Activated naive CD4-positive, alpha-beta T cell treated with anti-CD3 and anti-CD28 coated beads for 36 hours (primary cell): Measurements from ENCODE around the gene NDOR1. TPM values are rescaled to one million over a fixed set of nuclear protein-coding genes. Genes with fewer than 3 reads are reported as not detected.

Experiments
- CTCF ChIA-PET: fragments of 350-600 bp; sonication (Branson Sonifier 250); formaldehyde crosslinking; loops from one replicate; lab custom pipeline; 2021; ENCODE audit warnings: antibody characterized with exemption; lab: Charles Lee
- DNase-seq: peaks from one replicate; pipeline ENCODE4 v3.0.0-alpha.2; 2020
- H3K27ac Mint-ChIP-seq: one replicate; pipeline ENCODE4 v1.8.0; 2021; ENCODE audit warnings: mild to moderate bottlenecking, mixed read lengths
- H3K27me3 Mint-ChIP-seq: one replicate; pipeline ENCODE4 v1.8.0; 2021; ENCODE audit warnings: low read depth, mixed read lengths
- H3K36me3 Mint-ChIP-seq: one replicate; pipeline ENCODE4 v1.8.0; 2021; ENCODE audit warnings: low read depth, mixed read lengths
- H3K4me1 Mint-ChIP-seq: one replicate; pipeline ENCODE4 v1.8.0; 2021; ENCODE audit warnings: low read depth, mixed read lengths
- H3K4me3 Mint-ChIP-seq: one replicate; pipeline ENCODE4 v1.8.0; 2021; ENCODE audit warnings: mild to moderate bottlenecking, moderate library complexity, mixed read lengths
- H3K9me3 Mint-ChIP-seq: one replicate; pipeline ENCODE4 v1.8.0; 2021; ENCODE audit warnings: mixed read lengths
- intact Hi-C: fragments of 100-400 bp; cut with micrococcal nuclease; formaldehyde crosslinking; loops from one replicate; pipeline ENCODE4 v1.15.1; 2023
- total RNA-seq, 2 experiments: library from RNA; stranded (reverse); gene quantifications; one replicate each; pipeline ENCODE4 v1.2.3, GENCODE V29; 2021

NDOR1 gene
- total RNA-seq, 2 experiments from 2014 or later: 25.3 to 26.1 TPM

DNA sequence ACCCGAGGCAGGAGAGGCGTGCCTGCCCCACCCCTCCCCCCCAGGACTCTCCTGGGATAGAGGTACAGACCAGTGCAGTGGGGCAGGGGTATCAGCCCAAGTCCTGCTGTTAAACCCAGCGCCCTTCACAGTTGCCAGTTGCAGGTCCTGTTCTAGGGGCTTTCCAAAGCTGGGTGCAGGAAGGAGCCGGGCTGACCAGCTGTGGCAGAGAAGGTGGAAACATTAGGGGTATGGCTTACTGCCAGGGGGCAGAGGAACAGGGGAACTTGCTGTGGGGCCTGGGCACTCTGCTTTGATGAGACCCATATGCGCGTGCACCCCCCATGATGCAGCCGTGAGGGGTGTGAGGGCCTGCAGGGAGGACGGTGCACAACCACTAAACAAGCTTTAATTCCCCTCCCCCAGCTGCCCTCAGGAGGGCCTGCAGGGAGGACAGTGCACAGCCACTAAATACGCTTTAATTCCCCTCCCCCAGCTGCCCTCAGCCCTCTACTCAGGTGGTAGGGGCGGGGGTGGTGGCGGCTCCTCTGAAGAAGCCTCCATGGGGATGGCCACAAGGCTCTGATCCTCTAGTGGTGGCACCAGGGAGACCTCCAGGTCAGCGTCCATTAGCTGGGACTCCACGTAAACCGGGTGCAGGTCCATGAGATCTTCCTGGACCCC lies 34.9 kb upstream of the NDOR1 start:
- H3K9me3 Mint-ChIP-seq: no peaks in the 10 kb centered on the region
- H3K27me3 Mint-ChIP-seq: peaks cover 24% of the 10 kb centered on the region
- no peaks in the 10 kb centered on the region for H3K36me3 Mint-ChIP-seq
- no peak overlapping the region for H3K27ac Mint-ChIP-seq
- intact Hi-C loops: loop anchor here (2.0 to 5.0 kb wide), 2 partner anchors 43 to 120 kb away; no protein-coding TSS in a partner anchor
- peaks cover 8% of the 10 kb centered on the region for H3K4me1 Mint-ChIP-seq
- DNase-seq: no peak
- no peak overlapping the region for H3K4me3 Mint-ChIP-seq
- CTCF ChIA-PET: interaction anchor here (0.6 kb wide), 2 partner anchors 43 to 250 kb away, joined by 3 read pairs; no protein-coding TSS in a partner anchor

DNA sequence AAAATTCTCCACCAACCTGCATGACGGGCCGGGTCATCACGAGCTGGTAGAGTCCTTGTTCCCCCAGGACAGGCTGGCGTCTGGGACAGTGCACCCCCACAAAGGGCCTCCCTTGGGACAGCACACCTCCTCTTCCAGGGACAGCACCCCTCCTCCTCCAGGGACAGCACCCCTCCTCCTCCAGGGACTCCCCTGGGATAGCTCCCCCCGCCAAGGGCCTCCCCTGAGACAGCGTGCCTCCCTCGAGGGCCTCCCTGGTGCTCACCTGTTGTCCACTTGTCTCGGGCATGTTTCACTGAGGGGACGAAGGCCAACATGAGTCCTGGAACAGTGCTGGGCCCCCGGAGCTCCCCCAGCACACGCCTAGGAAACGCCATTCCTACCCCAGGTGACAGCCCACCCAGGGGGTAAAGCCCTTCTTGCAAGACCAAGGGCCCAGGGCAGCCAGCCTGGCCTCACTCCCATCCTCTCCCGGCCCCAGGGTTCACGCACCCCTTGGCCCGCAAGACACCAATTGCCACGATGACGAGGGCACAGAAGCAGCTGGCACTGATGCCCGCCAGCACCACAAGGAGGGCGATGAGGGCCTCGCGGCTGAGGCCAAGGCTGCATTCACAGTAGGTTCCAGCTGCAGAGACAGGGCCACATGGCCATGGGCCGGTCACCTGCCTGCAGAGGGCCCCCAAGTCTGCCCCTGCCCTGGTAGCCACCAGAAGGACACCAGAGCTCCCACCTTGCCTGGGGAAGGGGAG lies 34.2 kb upstream of the NDOR1 start:
- Mint-ChIP-seq H3K27ac (no peak overlapping the region), H3K9me3 (no peaks in the 10 kb centered on the region)
- CTCF ChIA-PET: interaction anchor here (0.6 to 1.5 kb wide), 4 partner anchors 18 to 249 kb away, joined by 3 to 4 read pairs (median 3); no protein-coding TSS in a partner anchor

DNA sequence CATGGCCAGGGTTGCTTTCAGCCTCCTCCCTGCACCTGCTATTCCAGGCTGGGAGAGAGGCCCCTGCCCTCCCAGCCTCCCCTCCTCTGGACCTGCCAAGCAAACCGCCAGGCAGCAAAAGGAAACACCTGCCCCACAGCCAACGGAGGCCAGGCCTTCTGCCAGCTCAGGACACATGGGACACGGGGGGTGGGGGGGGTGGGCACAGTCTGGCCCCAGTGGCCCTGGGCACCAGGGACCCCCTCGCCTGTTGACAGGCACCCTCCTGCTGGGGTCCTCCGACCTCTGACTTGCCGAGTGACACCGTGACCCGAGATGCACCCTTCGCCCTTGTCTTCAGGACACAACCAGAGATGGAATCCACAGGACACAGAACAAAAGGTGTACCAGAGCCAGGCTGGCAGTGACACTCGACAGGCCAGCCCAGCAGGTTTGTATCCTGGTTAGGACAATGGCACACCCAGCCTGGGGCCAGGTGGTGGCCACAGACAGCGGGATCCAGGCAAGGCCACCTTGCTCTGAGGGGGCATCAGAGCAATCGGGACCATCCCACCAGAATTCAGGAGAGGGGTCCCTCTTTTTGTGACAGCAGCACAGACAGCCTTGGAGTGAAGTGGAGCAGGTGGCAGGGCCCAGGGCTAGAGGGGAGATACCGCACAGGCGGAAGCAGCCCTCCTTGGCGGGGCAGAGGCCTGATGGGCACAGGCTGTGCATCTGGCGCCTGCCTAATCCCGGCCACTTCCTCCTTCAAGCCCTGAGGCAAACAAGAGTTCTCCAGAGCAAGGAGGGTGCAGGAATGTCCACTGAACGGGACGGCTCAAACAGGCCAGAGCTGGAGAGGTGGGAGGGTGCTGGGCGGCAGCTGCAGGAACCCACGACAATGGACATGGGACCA lies 32.4 kb upstream of the NDOR1 start:
- intact Hi-C loops: loop anchor here (2.0 to 5.0 kb wide), 2 partner anchors 16 to 46 kb away; no protein-coding TSS in a partner anchor
- H3K4me3 Mint-ChIP-seq: no peak overlapping the region
- peaks cover 8% of the 10 kb centered on the region for H3K4me1 Mint-ChIP-seq
- CTCF ChIA-PET: interaction anchor here (1.5 kb wide), 1 partner anchor 63 kb away, joined by 4 read pairs; no protein-coding TSS in a partner anchor
- H3K27me3 Mint-ChIP-seq: peaks cover 17% of the 10 kb centered on the region
- DNase-seq: no peak
- H3K9me3 Mint-ChIP-seq: no peaks in the 10 kb centered on the region
- H3K27ac Mint-ChIP-seq: no peak overlapping the region
- H3K36me3 Mint-ChIP-seq: peaks cover 2% of the 10 kb centered on the region

More for the DNA sequence above, 34.2 kb upstream of the NDOR1 start:
- Mint-ChIP-seq H3K4me1 (peaks cover 9% of the 10 kb centered on the region), H3K27me3 (peaks cover 24% of the 10 kb centered on the region), H3K4me3 (no peak overlapping the region), H3K36me3 (no peaks in the 10 kb centered on the region)
- DNase-seq: no peak
- intact Hi-C loops: loop anchor here (2.0 to 5.0 kb wide), 2 partner anchors 44 to 121 kb away; no protein-coding TSS in a partner anchor

DNA sequence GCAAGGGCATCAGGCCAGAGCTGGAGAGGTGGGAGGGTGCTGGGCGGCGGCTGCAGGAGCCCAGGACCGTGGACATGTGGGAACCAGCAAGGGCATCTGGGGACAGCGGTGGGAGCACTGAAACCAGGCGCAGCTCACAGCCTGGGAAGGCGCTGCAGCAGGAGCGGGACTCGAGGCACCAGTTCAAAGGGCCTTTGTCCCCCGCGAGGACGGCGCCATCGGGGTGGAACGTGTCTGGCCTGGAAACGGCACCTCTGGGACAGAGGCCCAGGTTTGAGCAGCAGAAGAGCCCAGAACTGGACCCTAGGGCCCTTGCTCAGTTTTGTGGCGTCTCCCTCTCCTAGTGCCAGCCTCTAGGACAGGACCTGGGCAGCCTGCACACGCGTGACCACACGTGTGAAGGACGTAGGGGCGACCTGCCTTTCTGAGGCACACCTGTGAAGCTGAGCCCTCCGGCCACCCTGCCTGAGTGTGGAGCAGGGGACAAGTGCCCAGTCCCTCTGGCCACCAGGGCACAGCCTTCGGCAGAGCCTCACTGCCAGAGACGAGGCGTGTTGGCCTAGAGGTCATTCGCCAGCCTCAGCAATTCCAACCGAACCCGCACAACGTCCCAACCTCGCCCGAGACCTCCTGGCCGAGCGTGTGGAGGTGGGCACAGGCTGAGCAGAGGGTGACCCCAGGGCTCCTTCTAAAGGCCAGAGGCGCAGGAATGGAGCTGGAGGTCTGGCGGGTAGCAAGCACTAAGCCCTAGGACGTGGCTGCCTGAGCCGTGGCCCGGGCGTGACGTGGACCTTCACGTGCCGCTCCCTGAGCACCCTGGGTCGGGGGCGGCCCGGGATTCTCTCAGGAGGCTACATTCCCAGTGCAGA lies 31.5 kb upstream of the NDOR1 start:
- H3K27me3 Mint-ChIP-seq: peaks cover 14% of the 10 kb centered on the region
- H3K4me3 Mint-ChIP-seq: no peak overlapping the region
- intact Hi-C loops: loop anchor here (2.0 to 5.0 kb wide), 2 partner anchors 17 to 47 kb away; no protein-coding TSS in a partner anchor
- peaks cover 8% of the 10 kb centered on the region for H3K4me1 Mint-ChIP-seq
- H3K27ac Mint-ChIP-seq: no peak overlapping the region
- H3K36me3 Mint-ChIP-seq: peaks cover 2% of the 10 kb centered on the region
- H3K9me3 Mint-ChIP-seq: no peaks in the 10 kb centered on the region
- CTCF ChIA-PET: interaction anchor here (0.6 kb wide), 1 partner anchor 53 kb away, joined by 4 read pairs; no protein-coding TSS in a partner anchor
- DNase-seq: no peak

DNA sequence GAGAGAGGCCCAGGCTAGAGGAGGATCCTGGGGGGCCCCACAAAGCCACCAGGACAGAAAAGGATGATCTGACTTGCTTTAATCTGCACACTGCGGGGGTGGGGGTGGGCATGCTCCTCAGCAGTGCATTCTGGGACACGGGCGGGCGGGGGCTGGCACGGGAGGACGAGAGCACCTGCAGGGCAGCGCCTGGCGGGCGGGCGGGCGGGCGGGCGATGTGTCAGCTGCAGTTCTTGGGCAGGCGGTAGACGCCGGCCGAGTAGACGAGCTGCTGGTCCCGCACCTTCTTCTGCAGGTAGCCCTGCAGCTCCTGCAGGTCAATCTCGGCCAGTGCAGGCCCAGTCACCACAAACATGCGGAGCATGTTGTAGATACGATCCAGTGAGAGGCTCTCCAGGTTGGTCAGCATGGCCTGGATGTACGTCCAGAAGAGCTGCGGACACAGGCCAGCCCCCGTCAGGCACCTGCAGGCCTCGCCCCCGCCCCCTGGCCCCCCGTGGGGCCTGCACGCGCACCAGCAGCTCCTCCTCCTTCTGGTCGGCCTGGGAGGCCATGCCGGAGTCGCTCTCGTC lies 30.7 kb upstream of the NDOR1 start:
- peak; percentile 31 for DNase-seq
- CTCF ChIA-PET: interaction anchor here (0.6 to 1.9 kb wide), 5 partner anchors 13 to 56 kb away, joined by 3 to 5 read pairs (median 3); no protein-coding TSS in a partner anchor
- Mint-ChIP-seq H3K9me3 (no peaks in the 10 kb centered on the region), H3K36me3 (peaks cover 2% of the 10 kb centered on the region), H3K27me3 (peaks cover 14% of the 10 kb centered on the region), H3K4me1 (peaks cover 8% of the 10 kb centered on the region), H3K27ac (no peak overlapping the region), H3K4me3 (no peak overlapping the region)
- intact Hi-C loops: loop anchor here (5.0 kb wide), 2 partner anchors 48 to 58 kb away; no protein-coding TSS in a partner anchor

DNA sequence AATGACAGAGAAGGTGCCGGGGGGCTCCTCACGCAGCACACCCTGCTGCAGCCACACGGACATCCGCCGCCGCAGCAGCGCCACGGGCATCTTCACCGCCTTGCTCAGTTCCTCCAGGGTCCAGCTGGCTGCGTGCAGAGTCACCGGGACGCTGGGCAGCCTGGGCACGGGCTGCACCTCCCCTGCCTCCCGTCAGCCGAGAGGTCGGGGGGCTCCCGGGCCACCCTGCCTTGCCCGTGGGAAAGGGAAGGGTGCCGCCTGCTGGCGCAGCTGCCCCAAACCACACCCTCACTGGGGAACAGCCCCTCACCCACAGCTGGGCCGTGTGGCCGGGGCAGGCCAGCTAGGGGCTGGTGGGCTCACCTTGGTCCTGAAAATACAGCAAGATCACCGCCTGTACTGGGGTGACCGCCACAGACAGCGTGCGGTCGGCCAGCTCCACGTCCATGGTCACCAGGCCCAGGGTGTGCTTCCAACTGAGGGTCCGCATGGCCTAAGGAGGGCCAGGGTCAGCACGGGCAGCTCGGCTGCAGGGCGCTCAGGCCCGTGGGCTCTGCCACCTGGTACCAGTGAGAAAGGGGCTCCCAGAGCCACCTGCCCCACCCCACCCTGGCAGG lies 30.0 kb upstream of the NDOR1 start:
- no peaks in the 10 kb centered on the region for H3K9me3 Mint-ChIP-seq
- peak; percentile 60 for DNase-seq
- intact Hi-C loops: loop anchor here (5.0 kb wide), 1 partner anchor 58 kb away; no protein-coding TSS in a partner anchor
- peaks cover 9% of the 10 kb centered on the region for H3K27me3 Mint-ChIP-seq
- CTCF ChIA-PET: interaction anchor here (0.6 to 1.9 kb wide), 6 partner anchors 12 to 108 kb away, joined by 3 to 5 read pairs (median 3); no protein-coding TSS in a partner anchor
- no peak overlapping the region for H3K27ac Mint-ChIP-seq
- no peak overlapping the region for H3K4me3 Mint-ChIP-seq
- H3K4me1 Mint-ChIP-seq: peaks cover 8% of the 10 kb centered on the region
- peaks cover 2% of the 10 kb centered on the region for H3K36me3 Mint-ChIP-seq

DNA sequence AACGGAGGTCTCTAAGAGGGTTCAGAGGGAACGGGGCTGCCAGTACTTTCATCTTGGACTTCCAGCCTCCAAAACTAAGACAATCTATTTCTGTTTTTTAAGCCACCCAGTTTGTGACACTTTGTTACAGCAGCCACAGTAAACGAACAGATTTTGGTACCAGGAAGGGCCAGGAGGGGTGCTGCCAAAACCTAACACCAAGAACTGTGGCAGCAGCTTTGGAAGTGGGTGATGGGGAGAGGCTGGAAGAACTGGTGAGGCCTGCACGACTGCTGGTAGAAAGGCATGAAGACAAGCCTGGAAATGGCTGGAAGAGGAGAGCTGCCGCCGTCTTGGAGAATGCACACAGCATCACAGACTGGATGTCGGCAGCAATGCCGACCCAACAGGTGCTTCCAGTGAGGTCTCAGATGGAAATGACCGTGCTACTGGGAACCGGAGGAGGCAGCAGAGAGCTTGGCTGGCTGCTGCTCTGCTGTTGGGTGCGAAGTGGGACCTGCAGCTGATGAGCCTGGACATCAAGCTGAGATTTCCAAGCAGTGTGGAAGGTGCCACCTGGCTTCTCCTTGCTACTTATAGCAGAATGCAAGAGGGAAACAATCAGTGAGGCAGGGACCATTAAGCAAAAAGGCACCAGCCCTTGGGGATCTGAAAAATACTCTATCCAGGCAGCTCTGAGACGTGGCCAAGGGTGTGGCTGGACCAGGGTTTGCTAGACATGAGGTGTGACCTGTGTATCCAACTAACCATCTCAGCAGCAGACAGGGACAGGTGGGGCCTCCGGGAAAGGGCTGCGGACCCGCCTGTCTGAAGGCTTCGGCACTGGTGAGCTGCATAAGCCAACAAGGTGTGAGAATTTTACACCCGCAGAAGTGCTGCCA lies 29.0 kb upstream of the NDOR1 start:
- no peak for DNase-seq
- CTCF ChIA-PET: interaction anchor here (0.7 to 1.9 kb wide), 4 partner anchors 13 to 268 kb away, joined by 3 to 5 read pairs (median 4); no protein-coding TSS in a partner anchor
- Mint-ChIP-seq H3K4me3 (no peak overlapping the region), H3K36me3 (peaks cover 2% of the 10 kb centered on the region), H3K27ac (no peak overlapping the region), H3K9me3 (no peaks in the 10 kb centered on the region), H3K4me1 (peaks cover 8% of the 10 kb centered on the region), H3K27me3 (peaks cover 4% of the 10 kb centered on the region)
- intact Hi-C loops: loop anchor here (5.0 kb wide), 1 partner anchor 59 kb away; no protein-coding TSS in a partner anchor

DNA sequence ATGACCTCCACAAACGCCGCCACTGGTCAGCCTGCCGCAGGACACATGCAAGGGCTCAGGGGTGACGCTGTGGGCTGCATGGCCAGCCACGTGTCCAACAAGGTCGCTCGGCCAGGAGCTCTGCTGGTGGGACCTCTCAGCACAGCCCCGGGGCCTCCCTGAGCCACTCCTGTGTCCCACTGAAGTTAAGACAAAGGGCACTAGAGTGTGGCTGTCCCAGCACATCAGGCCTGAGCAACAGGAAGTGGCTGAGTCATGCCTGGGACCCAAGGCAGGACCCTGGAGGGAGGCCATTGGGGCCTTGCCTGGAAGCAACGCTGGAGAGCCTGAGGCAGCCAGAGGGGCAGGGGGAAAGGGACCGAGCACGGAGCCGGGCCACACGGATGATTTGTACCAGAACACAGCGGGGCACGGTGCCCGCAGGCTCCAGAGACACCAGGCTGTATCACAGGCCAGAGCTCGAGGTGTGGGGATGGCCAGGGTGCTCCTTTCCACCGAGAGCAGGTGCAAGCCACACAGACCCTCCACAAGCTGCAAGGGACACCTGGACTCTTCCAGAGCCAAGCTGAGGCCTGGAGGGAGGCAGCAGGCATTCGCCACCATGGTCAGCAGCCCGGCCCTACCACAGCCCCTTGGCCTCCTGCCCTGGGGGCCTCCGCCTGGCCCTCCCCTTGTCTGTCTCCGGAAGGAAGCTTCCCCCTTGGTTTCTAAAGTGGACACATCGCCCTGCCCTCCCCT lies 27.1 kb upstream of the NDOR1 start:
- Mint-ChIP-seq H3K4me1 (peaks cover 5% of the 10 kb centered on the region), H3K27me3 (no peaks in the 10 kb centered on the region), H3K4me3 (no peak overlapping the region), H3K27ac (no peak overlapping the region), H3K9me3 (no peaks in the 10 kb centered on the region), H3K36me3 (peaks cover 5% of the 10 kb centered on the region)
- CTCF ChIA-PET: interaction anchor here (1.1 kb wide), 1 partner anchor 58 kb away, joined by 3 read pairs; no protein-coding TSS in a partner anchor
- intact Hi-C loops: loop anchor here (5.0 kb wide), 1 partner anchor 61 kb away; no protein-coding TSS in a partner anchor
- DNase-seq: no peak

DNA sequence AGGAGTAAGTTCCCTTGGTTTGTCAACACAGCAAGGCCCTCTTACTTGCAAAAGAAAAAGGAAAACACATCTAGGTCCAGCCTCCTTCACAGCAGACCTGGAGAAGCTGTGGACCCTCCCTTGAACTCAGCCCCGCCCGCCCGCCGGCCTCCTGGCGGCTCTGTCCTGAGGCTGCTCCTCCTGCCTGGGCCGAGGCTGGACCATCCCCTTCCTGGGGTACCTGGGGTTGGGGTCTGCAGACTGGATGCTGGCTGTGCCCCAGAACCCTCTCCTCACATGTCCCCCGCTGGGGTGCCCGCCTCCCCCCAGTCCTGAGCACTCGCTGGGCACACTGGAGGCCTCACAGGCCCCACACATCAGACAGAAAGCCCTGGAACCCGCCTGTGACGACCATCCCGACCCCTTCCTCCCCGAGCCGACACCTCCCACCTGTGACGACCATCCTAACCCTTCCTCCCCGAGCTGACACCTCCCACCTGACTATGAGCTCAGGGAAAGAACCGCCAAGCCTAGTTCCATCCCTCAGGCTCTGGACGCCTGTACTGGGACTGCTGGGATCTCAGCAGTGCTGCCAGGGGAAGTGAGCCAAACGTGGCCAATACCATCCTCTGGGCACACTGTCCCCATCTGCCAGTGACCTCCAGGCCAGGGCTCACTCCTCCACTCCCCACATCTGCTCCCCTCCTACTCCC lies 26.4 kb upstream of the NDOR1 start:
- Mint-ChIP-seq H3K4me3 (no peak overlapping the region), H3K27ac (peak overlapping the region; percentile 53), H3K27me3 (no peaks in the 10 kb centered on the region), H3K36me3 (peaks cover 5% of the 10 kb centered on the region), H3K9me3 (no peaks in the 10 kb centered on the region), H3K4me1 (peaks cover 6% of the 10 kb centered on the region)
- no peak for DNase-seq
- CTCF ChIA-PET: no interaction called here
- intact Hi-C loops: loop anchor here (5.0 kb wide), 1 partner anchor 62 kb away; no protein-coding TSS in a partner anchor
